Gastroesophageal sphincter (tissue), 3 donors: Measurements from ENCODE around the gene PROM2.

Source experiments
- EP300 ChIP-seq: sonication (generic); formaldehyde crosslinking; IDR thresholded peaks from one replicate; pipeline ENCODE4 v1.6.1; 2017; ENCODE audit warnings: antibody characterized with exemption, mild to moderate bottlenecking
- POLR2A ChIP-seq, 2 donors: fragments of 450-650 bp; IDR thresholded peaks; one replicate each; pipeline ENCODE4 v1.6.1; 2017; ENCODE audit warnings: antibody characterized with exemption in 2 of 2, mild to moderate bottlenecking in 2 of 2, moderate library complexity in 1 of 2
- POLR2AphosphoS5 ChIP-seq: sonication (generic); formaldehyde crosslinking; IDR thresholded peaks from one replicate; pipeline ENCODE4 v1.6.1; 2017; ENCODE audit warnings: antibody characterized with exemption
- TF ChIP-seq, protein P1 (sequence below), 4 experiments: fragments of 200-600 bp in 2 of 4; fragments of 450-650 bp in 2 of 4; sonication (generic) in 1 of 4; IDR thresholded peaks; one replicate each; pipeline ENCODE4 v1.5.1; 2017 to 2019; ENCODE audit warnings: antibody characterized with exemption in 4 of 4, mild to moderate bottlenecking in 2 of 4, moderate library complexity in 2 of 4

DNA sequence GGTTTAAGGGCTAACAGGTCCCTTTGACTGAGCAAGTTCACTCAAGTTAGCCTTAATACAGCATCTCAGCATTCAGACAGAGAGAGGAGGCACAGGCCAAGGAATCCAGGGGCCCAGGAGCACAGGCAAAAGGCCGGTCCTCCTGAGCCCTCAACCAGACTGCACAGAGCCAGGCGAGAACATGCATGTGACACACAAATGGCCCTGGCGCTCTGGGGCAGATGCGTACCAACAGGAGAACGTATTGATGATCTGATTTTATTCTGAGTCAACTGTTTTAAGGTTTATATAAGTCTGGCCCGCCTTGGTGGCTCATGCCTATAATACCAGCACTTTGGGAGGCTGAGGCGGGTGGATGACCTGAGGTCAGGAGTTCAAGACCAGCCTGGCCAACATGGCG lies 57.8 kb downstream of the PROM2 start:
- TF ChIP-seq POLR2A (IDR thresholded peaks at IDR 0.05) (no peak), POLR2AphosphoS5 (no peak), EP300 (no peak)
- TF ChIP-seq, protein P1, sequence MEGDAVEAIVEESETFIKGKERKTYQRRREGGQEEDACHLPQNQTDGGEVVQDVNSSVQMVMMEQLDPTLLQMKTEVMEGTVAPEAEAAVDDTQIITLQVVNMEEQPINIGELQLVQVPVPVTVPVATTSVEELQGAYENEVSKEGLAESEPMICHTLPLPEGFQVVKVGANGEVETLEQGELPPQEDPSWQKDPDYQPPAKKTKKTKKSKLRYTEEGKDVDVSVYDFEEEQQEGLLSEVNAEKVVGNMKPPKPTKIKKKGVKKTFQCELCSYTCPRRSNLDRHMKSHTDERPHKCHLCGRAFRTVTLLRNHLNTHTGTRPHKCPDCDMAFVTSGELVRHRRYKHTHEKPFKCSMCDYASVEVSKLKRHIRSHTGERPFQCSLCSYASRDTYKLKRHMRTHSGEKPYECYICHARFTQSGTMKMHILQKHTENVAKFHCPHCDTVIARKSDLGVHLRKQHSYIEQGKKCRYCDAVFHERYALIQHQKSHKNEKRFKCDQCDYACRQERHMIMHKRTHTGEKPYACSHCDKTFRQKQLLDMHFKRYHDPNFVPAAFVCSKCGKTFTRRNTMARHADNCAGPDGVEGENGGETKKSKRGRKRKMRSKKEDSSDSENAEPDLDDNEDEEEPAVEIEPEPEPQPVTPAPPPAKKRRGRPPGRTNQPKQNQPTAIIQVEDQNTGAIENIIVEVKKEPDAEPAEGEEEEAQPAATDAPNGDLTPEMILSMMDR (IDR thresholded peaks at IDR 0.05): no peak
